ENCODE results near the gene REEP2. TPM values are rescaled to one million over a fixed set of nuclear protein-coding genes. Genes with fewer than 3 reads are reported as not detected.

REEP2 gene
- total RNA-seq, 1 experiment from 2014 or later: 4.9 TPM

DNA sequence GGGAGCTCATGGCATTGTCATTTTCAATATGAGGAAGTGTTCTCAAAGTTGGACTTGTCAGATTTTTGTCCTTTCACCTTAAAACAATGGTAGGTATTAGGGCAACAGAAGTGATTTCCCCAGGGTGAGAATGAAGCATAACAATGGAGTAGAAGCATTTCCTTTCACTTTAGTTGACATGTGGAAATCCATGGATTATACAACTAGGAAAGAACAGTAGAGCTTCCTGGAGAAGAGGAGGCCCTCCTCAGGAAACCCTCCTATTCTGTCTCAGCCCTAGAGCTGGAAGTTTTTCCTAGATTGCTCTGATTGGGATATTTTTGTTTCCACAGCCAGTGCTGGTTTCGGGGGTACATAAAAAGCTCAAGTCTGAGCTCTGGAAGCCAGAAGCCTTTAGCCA, 13.8 kb upstream of the REEP2 start:
- H3K27ac ChIP-seq (ENCODE audit: low read depth, low read length): no peak overlapping the region
- no peak overlapping the region for H3K9ac ChIP-seq (ENCODE audit: low read length)
- ChIA-PET CTCF (no interaction called here), RAD21 (ENCODE audit: low non-redundant PET in 1 of 2, low total read pairs in 2 of 2, uncharacterized antibody in 2 of 2, unreplicated experiment in 2 of 2) (no interaction called here), POLR2A (no interaction called here)
- no TSS peak for BruUV-seq (replicated peaks)
- intact Hi-C loops (cut with micrococcal nuclease): no loop called here
- H3K9me2 ChIP-seq (ENCODE audit: insufficient read depth): no peaks in the 10 kb centered on the region
- no peaks in the 10 kb centered on the region for H4K20me1 ChIP-seq (ENCODE audit: insufficient read depth)
- H3K27me3 ChIP-seq (ENCODE audit: insufficient read depth, low read length): no peaks in the 10 kb centered on the region
- ATAC-seq: no peak
- H3K4me2 ChIP-seq (ENCODE audit: low read length): no peak overlapping the region
- no peaks in the 10 kb centered on the region for H3K79me2 ChIP-seq (ENCODE audit: insufficient read depth, low read length)
- DNase-seq (ENCODE audit: low read depth, low spot score): no peak
- H3K4me1 ChIP-seq (ENCODE audit: control insufficient read depth in 1 of 2, insufficient read depth in 2 of 2, low read length in 2 of 2): no peaks in the 10 kb centered on the region
- no peaks in the 10 kb centered on the region for H3K9me3 ChIP-seq (ENCODE audit: control insufficient read depth in 1 of 2, insufficient read depth in 1 of 2, low read depth in 1 of 2, low read length in 2 of 2)
- no peak for TF ChIP-seq TCF7L2 (IDR thresholded peaks at IDR 0.05; ENCODE audit: borderline replicate concordance, extremely low read depth, insufficient read depth, insufficient read length)
- no peak overlapping the region for H2AFZ ChIP-seq (ENCODE audit: low read depth, low read length, poor library complexity, severe bottlenecking)
- no peak overlapping the region for H3K4me3 ChIP-seq (replicated peaks in 1 of 2; ENCODE audit: low read depth in 1 of 2, low read length in 2 of 2)
- peaks cover 44 to 45% of the 10 kb centered on the region in 2 experiments for H3K36me3 ChIP-seq (ENCODE audit: control insufficient read depth in 1 of 2, insufficient read depth in 2 of 2, low read length in 2 of 2)

GRCh38 chr5:138435943-138436342, 2.9 kb upstream of the REEP2 start:
- ChIA-PET RAD21 (ENCODE audit: low non-redundant PET in 1 of 2, low total read pairs in 2 of 2, uncharacterized antibody in 2 of 2, unreplicated experiment in 2 of 2) (no interaction called here), CTCF (interaction anchor here (1.8 kb wide), 1 partner anchor 68 kb away, joined by 4 read pairs; no protein-coding TSS in a partner anchor), POLR2A (no interaction called here)
- DNase-seq (ENCODE audit: low read depth, low spot score) (no peak), ATAC-seq (no peak)
- Histone ChIP-seq H3K36me3 (ENCODE audit: control insufficient read depth in 1 of 2, insufficient read depth in 2 of 2, low read length in 2 of 2) (peaks cover 28 to 29% of the 10 kb centered on the region in 2 experiments), H3K9ac (ENCODE audit: low read length) (no peak overlapping the region), H2AFZ (ENCODE audit: low read depth, low read length, poor library complexity, severe bottlenecking) (no peak overlapping the region), H3K9me3 (ENCODE audit: control insufficient read depth in 1 of 2, insufficient read depth in 1 of 2, low read depth in 1 of 2, low read length in 2 of 2) (no peaks in the 10 kb centered on the region), H4K20me1 (ENCODE audit: insufficient read depth) (no peaks in the 10 kb centered on the region), H3K4me1 (ENCODE audit: control insufficient read depth in 1 of 2, insufficient read depth in 2 of 2, low read length in 2 of 2) (peaks cover 7 to 21% of the 10 kb centered on the region in 2 experiments; a peak in 3 of 4 replicates), H3K27me3 (ENCODE audit: insufficient read depth, low read length) (no peaks in the 10 kb centered on the region), H3K4me2 (ENCODE audit: low read length) (no peak overlapping the region), H3K27ac (ENCODE audit: low read depth, low read length) (no peak overlapping the region), H3K9me2 (ENCODE audit: insufficient read depth) (no peaks in the 10 kb centered on the region), H3K4me3 (replicated peaks in 1 of 2; ENCODE audit: low read depth in 1 of 2, low read length in 2 of 2) (no peak overlapping the region), H3K79me2 (ENCODE audit: insufficient read depth, low read length) (no peaks in the 10 kb centered on the region)
- BruUV-seq (replicated peaks): no TSS peak
- TF ChIP-seq ZNF274 (IDR thresholded peaks at IDR 0.05; ENCODE audit: low read depth, low read length): no peak
- intact Hi-C loops (cut with micrococcal nuclease): no loop called here
